ENCODE measurements around the gene SLCO2B1.

SLCO2B1 gene

GRCh38 chr11:75244052-75244814 is 93.3 kb downstream of the SLCO2B1 start:
- Histone ChIP-seq H3K4me1 (ENCODE audit: control insufficient read depth in 2 of 2, insufficient read depth in 1 of 2, low read depth in 1 of 2, low read length in 2 of 2) (peaks cover 4% of the 10 kb centered on the region in 2 donors), H3K23ac (ENCODE audit: low read depth, low read length, poor library complexity) (no peak overlapping the region), H3K9ac (ENCODE audit: low read depth, low read length, poor library complexity) (no peak overlapping the region), H2BK12ac (ENCODE audit: low read length) (no peak overlapping the region), H3K79me1 (ENCODE audit: low read depth, low read length) (no peaks in the 10 kb centered on the region), H3K18ac (ENCODE audit: low read length) (no peak overlapping the region), H3K4me3 (ENCODE audit: low read length in 2 of 2) (no peak overlapping the region), H2AFZ (ENCODE audit: low read length) (no peak overlapping the region), H3K27me3 (ENCODE audit: control insufficient read depth in 3 of 3, insufficient read depth in 3 of 3, low read depth in 1 of 3, low read length in 3 of 3) (peaks cover 20 to 62% (median 49%) of the 10 kb centered on the region in 3 experiments), H3K14ac (ENCODE audit: low read length) (no peak overlapping the region), H2BK120ac (ENCODE audit: low read depth, low read length) (no peak overlapping the region), H3K4me2 (ENCODE audit: insufficient read depth, low read length, poor library complexity, severe bottlenecking) (no peak overlapping the region), H2BK5ac (ENCODE audit: low read length) (no peak overlapping the region), H3K36me3 (replicated peaks in 1 of 2; ENCODE audit: control insufficient read depth in 2 of 2, insufficient read depth in 2 of 2, low read length in 2 of 2) (no peaks in the 10 kb centered on the region), H2BK15ac (ENCODE audit: low read length) (no peak overlapping the region), H4K91ac (ENCODE audit: low read depth, low read length, poor library complexity) (no peak overlapping the region), H3K27ac (replicated peaks; ENCODE audit: low read length) (no peak overlapping the region), H2AK5ac (ENCODE audit: low read depth, low read length) (no peak overlapping the region), H3K4ac (ENCODE audit: low read length) (no peak overlapping the region), H3K9me3 (replicated peaks in 1 of 2; ENCODE audit: control insufficient read depth in 2 of 2, insufficient read depth in 1 of 2, low read depth in 1 of 2, low read length in 2 of 2) (no peaks in the 10 kb centered on the region), H4K8ac (ENCODE audit: low read depth, low read length) (no peak overlapping the region)
- DNase-seq (ENCODE audit: low spot score) = no peak
- no CpG with 5 or more reads among the region's 10 CpGs for WGBS, 2 donors (ENCODE audit: extremely low coverage in 2 of 2, insufficient read length in 2 of 2, insufficient replicate concordance in 1 of 2)

- Histone ChIP-seq H2AFZ (ENCODE audit: low read length) (no peak overlapping the region), H3K23ac (ENCODE audit: low read depth, low read length, poor library complexity) (no peak overlapping the region), H3K18ac (ENCODE audit: low read length) (no peak overlapping the region), H3K9ac (ENCODE audit: low read depth, low read length, poor library complexity) (no peak overlapping the region), H3K4me3 (ENCODE audit: low read length in 2 of 2) (no peak overlapping the region), H2BK120ac (ENCODE audit: low read depth, low read length) (no peak overlapping the region), H3K4me2 (ENCODE audit: insufficient read depth, low read length, poor library complexity, severe bottlenecking) (no peak overlapping the region), H3K79me1 (ENCODE audit: low read depth, low read length) (no peaks in the 10 kb centered on the region), H2BK12ac (ENCODE audit: low read length) (no peak overlapping the region), H3K27ac (replicated peaks; ENCODE audit: low read length) (no peak overlapping the region), H2AK5ac (ENCODE audit: low read depth, low read length) (no peak overlapping the region), H3K4ac (ENCODE audit: low read length) (no peak overlapping the region), H4K8ac (ENCODE audit: low read depth, low read length) (no peak overlapping the region), H2BK15ac (ENCODE audit: low read length) (no peak overlapping the region), H3K27me3 (ENCODE audit: control insufficient read depth in 3 of 3, insufficient read depth in 3 of 3, low read depth in 1 of 3, low read length in 3 of 3) (peaks cover 17 to 50% (median 38%) of the 10 kb centered on the region in 3 experiments), H3K14ac (ENCODE audit: low read length) (no peak overlapping the region), H3K36me3 (replicated peaks in 1 of 2; ENCODE audit: control insufficient read depth in 2 of 2, insufficient read depth in 2 of 2, low read length in 2 of 2) (no peaks in the 10 kb centered on the region), H3K9me3 (replicated peaks in 1 of 2; ENCODE audit: control insufficient read depth in 2 of 2, insufficient read depth in 1 of 2, low read depth in 1 of 2, low read length in 2 of 2) (no peaks in the 10 kb centered on the region), H2BK5ac (ENCODE audit: low read length) (no peak overlapping the region), H3K4me1 (ENCODE audit: control insufficient read depth in 2 of 2, insufficient read depth in 1 of 2, low read depth in 1 of 2, low read length in 2 of 2) (no peaks in the 10 kb centered on the region), H4K91ac (ENCODE audit: low read depth, low read length, poor library complexity) (no peak overlapping the region)
- DNase-seq (ENCODE audit: low spot score) = no peak
- WGBS, 2 donors (ENCODE audit: extremely low coverage in 2 of 2, insufficient read length in 2 of 2, insufficient replicate concordance in 1 of 2) = no CpG with 5 or more reads among the region's 5 CpGs
Measured at GRCh38 chr11:75245356-75246005, 94.6 kb downstream of the SLCO2B1 start.

GRCh38 chr11:75246006-75246670 is 95.2 kb downstream of the SLCO2B1 start:
- Histone ChIP-seq H3K18ac (ENCODE audit: low read length) (no peak overlapping the region), H3K4me2 (ENCODE audit: insufficient read depth, low read length, poor library complexity, severe bottlenecking) (no peak overlapping the region), H3K23ac (ENCODE audit: low read depth, low read length, poor library complexity) (peak overlapping the region; percentile 18), H3K4me3 (ENCODE audit: low read length in 2 of 2) (no peak overlapping the region), H3K14ac (ENCODE audit: low read length) (no peak overlapping the region), H3K36me3 (replicated peaks in 1 of 2; ENCODE audit: control insufficient read depth in 2 of 2, insufficient read depth in 2 of 2, low read length in 2 of 2) (no peaks in the 10 kb centered on the region), H3K4me1 (ENCODE audit: control insufficient read depth in 2 of 2, insufficient read depth in 1 of 2, low read depth in 1 of 2, low read length in 2 of 2) (no peaks in the 10 kb centered on the region), H4K8ac (ENCODE audit: low read depth, low read length) (no peak overlapping the region), H3K9me3 (replicated peaks in 1 of 2; ENCODE audit: control insufficient read depth in 2 of 2, insufficient read depth in 1 of 2, low read depth in 1 of 2, low read length in 2 of 2) (no peaks in the 10 kb centered on the region), H3K79me1 (ENCODE audit: low read depth, low read length) (no peaks in the 10 kb centered on the region), H3K4ac (ENCODE audit: low read length) (no peak overlapping the region), H2AK5ac (ENCODE audit: low read depth, low read length) (no peak overlapping the region), H2BK120ac (ENCODE audit: low read depth, low read length) (no peak overlapping the region), H3K27me3 (ENCODE audit: control insufficient read depth in 3 of 3, insufficient read depth in 3 of 3, low read depth in 1 of 3, low read length in 3 of 3) (peaks cover 12 to 43% (median 31%) of the 10 kb centered on the region in 3 experiments), H3K9ac (ENCODE audit: low read depth, low read length, poor library complexity) (no peak overlapping the region), H2BK15ac (ENCODE audit: low read length) (no peak overlapping the region), H3K27ac (replicated peaks; ENCODE audit: low read length) (no peak overlapping the region), H2BK12ac (ENCODE audit: low read length) (no peak overlapping the region), H2AFZ (ENCODE audit: low read length) (no peak overlapping the region), H4K91ac (ENCODE audit: low read depth, low read length, poor library complexity) (no peak overlapping the region), H2BK5ac (ENCODE audit: low read length) (no peak overlapping the region)
- no CpG with 5 or more reads among the region's 7 CpGs for WGBS, 2 donors (ENCODE audit: extremely low coverage in 2 of 2, insufficient read length in 2 of 2, insufficient replicate concordance in 1 of 2)
- DNase-seq (ENCODE audit: low spot score) = no peak

Measured in neuronal stem cell (in vitro differentiated cells).